PFSK-1 (cell line): ENCODE results near the gene GGT7.

Experiments used
- FOXP2 ChIP-seq: optimal IDR thresholded peaks from 2 replicates; pipeline ENCODE3; 2011; ENCODE audit warnings: borderline replicate concordance, control low read depth, inconsistent platforms; ENCODE audit not compliant: insufficient read depth; ENCODE audit errors: extremely low read length, extremely low read depth
- POLR2AphosphoS5 ChIP-seq: IDR thresholded peaks from 2 replicates; pipeline ENCODE4 v1.6.1; 2012; ENCODE audit warnings: low read depth, mild to moderate bottlenecking, control low read depth, low read length, moderate library complexity
- REST ChIP-seq, 2 experiments: IDR thresholded peaks; 2 replicates each; pipeline versions ENCODE4 v1.6.1 to v1.8.0; 2011 to 2012; ENCODE audit warnings: low read depth in 2 of 2, low read length in 2 of 2, control low read depth in 1 of 2, inconsistent platforms in 1 of 2, mild to moderate bottlenecking in 1 of 2, moderate library complexity in 1 of 2; ENCODE audit not compliant: insufficient read depth in 1 of 2
- SIN3A ChIP-seq: IDR thresholded peaks from 2 replicates; pipeline ENCODE4 v1.6.1; 2012; ENCODE audit warnings: mild to moderate bottlenecking, low read length, moderate library complexity, borderline replicate concordance; ENCODE audit not compliant: insufficient read depth
- TAF1 ChIP-seq: IDR thresholded peaks from 2 replicates; pipeline ENCODE4 v1.6.1; 2012; ENCODE audit warnings: low read length, control low read depth, borderline replicate concordance; ENCODE audit not compliant: insufficient read depth

Gene GGT7

GRCh38 chr20:34876406-34877282 lies 4.0 kb upstream of the GGT7 start, which contains the start of gene ACSS2:
Gene ACSS2, plus strand, starts transcription at chr20:34876612. Its CDS starts 34 bp downstream, at chr20:34876646.
- peak; percentile 94 for TF ChIP-seq POLR2AphosphoS5
- 0 out of 4 replicates have a peak, but pooled peaks of 1 of the 2 experiments have one; percentile 38 for TF ChIP-seq REST (IDR thresholded peaks at IDR 0.05; ENCODE audit: insufficient read depth in 1 of 2, low read depth in 2 of 2, low read length in 2 of 2)
- TF ChIP-seq TAF1: peak; percentile 86
- TF ChIP-seq FOXP2: peak; percentile 56
- no peak for TF ChIP-seq SIN3A

DNA sequence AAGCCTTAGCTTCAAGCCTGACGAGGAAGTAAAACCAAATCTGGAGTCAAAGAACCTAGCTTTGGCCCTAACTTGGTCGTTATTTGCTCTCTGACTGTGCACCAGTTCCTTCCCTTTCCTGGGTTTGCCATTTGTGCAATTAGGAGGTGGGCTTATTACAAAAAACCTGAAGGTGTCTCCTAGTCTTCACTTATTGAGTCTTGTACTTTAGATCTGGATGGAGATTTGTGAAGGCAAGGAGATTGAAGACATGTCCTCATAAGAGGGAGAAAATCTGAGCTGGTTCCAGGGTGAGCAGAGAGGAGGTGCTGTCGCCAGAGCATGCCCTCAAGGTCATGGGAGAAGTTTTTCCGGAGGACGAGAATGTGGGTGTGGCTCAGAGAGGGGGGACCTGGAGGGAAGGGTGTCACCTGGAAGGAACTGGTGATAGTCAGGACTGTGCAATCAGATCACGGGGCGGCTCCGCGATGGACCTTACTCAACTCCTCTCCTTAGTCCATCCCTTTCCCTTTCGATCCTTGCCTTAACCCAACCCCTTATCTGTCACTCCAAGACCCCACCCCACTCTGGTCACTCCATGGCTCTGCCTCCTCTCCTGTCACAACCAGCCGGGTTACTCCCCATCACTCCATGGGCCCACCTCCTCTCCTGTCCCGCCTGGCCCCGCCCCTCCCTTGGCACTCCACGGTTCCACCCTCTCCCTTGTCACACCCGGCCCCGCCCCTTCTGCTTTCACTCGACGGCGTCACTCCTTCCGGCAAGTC lies 3.2 kb upstream of the GGT7 start:
- TF ChIP-seq REST (IDR thresholded peaks at IDR 0.05; ENCODE audit: insufficient read depth in 1 of 2, low read depth in 2 of 2, low read length in 2 of 2) (no peak), TAF1 (peak; percentile 1; the same call in 1 of the 2 replicates)

DNA sequence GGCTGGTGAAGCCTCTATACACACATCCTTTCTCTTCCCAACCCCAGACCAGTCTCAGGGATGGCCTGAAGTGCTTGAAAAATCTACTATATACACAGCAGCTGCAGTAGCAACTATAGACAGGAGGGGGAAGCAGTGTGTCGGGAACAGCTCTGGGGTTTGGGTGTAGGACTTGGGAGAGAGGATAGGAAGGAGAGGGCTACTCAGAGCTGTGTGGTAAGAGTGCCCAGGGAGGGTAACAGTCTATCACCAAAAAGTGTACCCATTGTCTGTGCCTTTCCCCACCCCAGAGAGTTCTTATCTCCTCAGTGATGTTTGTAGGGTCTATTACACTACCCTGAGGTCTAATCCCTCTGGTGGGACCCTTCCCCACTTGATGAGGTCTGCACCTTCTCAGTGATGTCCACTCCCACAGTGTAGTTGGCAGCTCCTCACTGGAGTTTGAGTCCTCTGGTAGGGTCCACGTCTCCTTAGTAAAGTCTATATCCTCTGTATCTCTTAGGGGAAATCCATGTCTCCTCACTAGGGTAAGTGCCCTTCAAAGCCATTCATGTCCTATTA lies 1.5 kb upstream of the GGT7 start:
- peak; percentile 17 for TF ChIP-seq FOXP2
- no peak for TF ChIP-seq REST (IDR thresholded peaks at IDR 0.05; ENCODE audit: insufficient read depth in 1 of 2, low read depth in 2 of 2, low read length in 2 of 2)

GRCh38 chr20:34873583-34874093 lies 982 bp upstream of the GGT7 start:
- TF ChIP-seq REST (IDR thresholded peaks at IDR 0.05; ENCODE audit: insufficient read depth in 1 of 2, low read depth in 2 of 2, low read length in 2 of 2) (no peak), TAF1 (no peak), POLR2AphosphoS5 (no peak), SIN3A (no peak), FOXP2 (no peak)
